ENCODE data around the gene SHH. TPM values are rescaled to one million over a fixed set of nuclear protein-coding genes. Genes with fewer than 3 reads are reported as not detected.

SHH gene
- total RNA-seq: 1 to 10 TPM in 3 of 4 donors, not detected in 1; 1.4 to 2.5 (median 2.1) TPM

GRCh38 chr7:155811895-155812761, at the start of gene SHH:
TSS of gene SHH (minus strand) at chr7:155812463. CDS start at chr7:155812122, 341 bp downstream.
- no peak for TF ChIP-seq CTCF (IDR thresholded peaks at IDR 0.05)
- no peak for TF ChIP-seq POLR2A (IDR thresholded peaks at IDR 0.05)
- peak within 1 kb of the TSS in 3 of 4 donors; percentile 6 to 43 (median 37) for H3K4me3 ChIP-seq
- H3K9me3 ChIP-seq: no peaks in the 10 kb centered on the region
- DNase-seq: no peak
- H3K27me3 ChIP-seq: peaks cover 0 to 44% of the 10 kb centered on the region in 2 donors
- no peak within 1 kb of the TSS for H3K27ac ChIP-seq
- peaks cover 0 to 56% (median 0%) of the 10 kb centered on the region in 4 donors for H3K4me1 ChIP-seq
- no peaks in the 10 kb centered on the region for H3K36me3 ChIP-seq

DNA sequence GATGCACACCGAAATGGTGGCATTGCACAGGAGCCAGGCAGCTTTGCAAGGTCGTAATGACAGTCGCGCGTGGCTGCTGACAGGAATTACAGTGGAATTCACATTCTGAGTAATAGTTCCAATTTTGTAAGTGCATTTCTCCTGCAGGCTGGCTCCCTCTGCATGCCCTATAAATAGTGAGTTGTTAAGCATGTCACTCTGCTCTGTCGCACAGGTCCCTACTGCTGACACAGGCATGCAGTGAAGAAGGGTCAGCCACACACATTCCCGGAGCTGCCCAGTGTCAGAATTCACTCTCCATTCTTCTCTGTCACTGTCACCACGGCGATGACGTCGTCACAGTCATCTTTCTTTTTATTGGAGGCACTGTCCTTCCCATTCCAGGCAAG, 49.2 kb upstream of the SHH start:
- peaks cover 0 to 11% (median 0%) of the 10 kb centered on the region in 4 donors for H3K4me1 ChIP-seq
- H3K4me3 ChIP-seq: no peak overlapping the region
- H3K36me3 ChIP-seq: no peaks in the 10 kb centered on the region
- TF ChIP-seq POLR2A (IDR thresholded peaks at IDR 0.05) (no peak), CTCF (IDR thresholded peaks at IDR 0.05) (no peak)
- no peaks in the 10 kb centered on the region for H3K9me3 ChIP-seq
- no peak overlapping the region for H3K27ac ChIP-seq
- no peaks in the 10 kb centered on the region for H3K27me3 ChIP-seq
- DNase-seq: peak in 2 of 3 donors; percentile 11 to 45

GRCh38 chr7:155860840-155861479, 48.7 kb upstream of the SHH start:
- Histone ChIP-seq H3K4me3 (no peak overlapping the region), H3K27me3 (no peaks in the 10 kb centered on the region), H3K36me3 (no peaks in the 10 kb centered on the region), H3K27ac (no peak overlapping the region), H3K4me1 (peaks cover 0 to 11% (median 0%) of the 10 kb centered on the region in 4 donors), H3K9me3 (no peaks in the 10 kb centered on the region)
- TF ChIP-seq POLR2A (IDR thresholded peaks at IDR 0.05) (no peak), CTCF (IDR thresholded peaks at IDR 0.05) (no peak)
- peak in 2 of 3 donors; percentile 11 to 45 for DNase-seq

GRCh38 chr7:155860461-155860839, 48.2 kb upstream of the SHH start:
- Histone ChIP-seq H3K27me3 (no peaks in the 10 kb centered on the region), H3K9me3 (no peaks in the 10 kb centered on the region), H3K4me3 (no peak overlapping the region), H3K36me3 (no peaks in the 10 kb centered on the region), H3K27ac (no peak overlapping the region), H3K4me1 (peaks cover 0 to 11% (median 0%) of the 10 kb centered on the region in 4 donors)
- no peak for DNase-seq
- TF ChIP-seq CTCF (IDR thresholded peaks at IDR 0.05) (no peak), POLR2A (IDR thresholded peaks at IDR 0.05) (no peak)

- no peaks in the 10 kb centered on the region for H3K27me3 ChIP-seq
- H3K4me1 ChIP-seq: peaks cover 0 to 11% (median 0%) of the 10 kb centered on the region in 4 donors
- H3K4me3 ChIP-seq: no peak overlapping the region
- H3K36me3 ChIP-seq: no peaks in the 10 kb centered on the region
- H3K9me3 ChIP-seq: no peaks in the 10 kb centered on the region
- TF ChIP-seq CTCF (IDR thresholded peaks at IDR 0.05) (no peak), POLR2A (IDR thresholded peaks at IDR 0.05) (no peak)
- H3K27ac ChIP-seq: no peak overlapping the region
- peak in 2 of 3 donors; percentile 9 to 44 for DNase-seq
Measured at GRCh38 chr7:155858521-155859061, 46.3 kb upstream of the SHH start.
